Pons (tissue), 1 donor: Measurements from ENCODE around the gene TBC1D17.
A peak's percentile ranks its signal among the peaks of the same experiment; 100 is the strongest.

ENCODE experiments used
- DNase-seq: peaks from one replicate; pipeline ENCODE4 v3.0.0-alpha.2; 2016; ENCODE audit warnings: low spot score

The TBC1D17 gene

DNA sequence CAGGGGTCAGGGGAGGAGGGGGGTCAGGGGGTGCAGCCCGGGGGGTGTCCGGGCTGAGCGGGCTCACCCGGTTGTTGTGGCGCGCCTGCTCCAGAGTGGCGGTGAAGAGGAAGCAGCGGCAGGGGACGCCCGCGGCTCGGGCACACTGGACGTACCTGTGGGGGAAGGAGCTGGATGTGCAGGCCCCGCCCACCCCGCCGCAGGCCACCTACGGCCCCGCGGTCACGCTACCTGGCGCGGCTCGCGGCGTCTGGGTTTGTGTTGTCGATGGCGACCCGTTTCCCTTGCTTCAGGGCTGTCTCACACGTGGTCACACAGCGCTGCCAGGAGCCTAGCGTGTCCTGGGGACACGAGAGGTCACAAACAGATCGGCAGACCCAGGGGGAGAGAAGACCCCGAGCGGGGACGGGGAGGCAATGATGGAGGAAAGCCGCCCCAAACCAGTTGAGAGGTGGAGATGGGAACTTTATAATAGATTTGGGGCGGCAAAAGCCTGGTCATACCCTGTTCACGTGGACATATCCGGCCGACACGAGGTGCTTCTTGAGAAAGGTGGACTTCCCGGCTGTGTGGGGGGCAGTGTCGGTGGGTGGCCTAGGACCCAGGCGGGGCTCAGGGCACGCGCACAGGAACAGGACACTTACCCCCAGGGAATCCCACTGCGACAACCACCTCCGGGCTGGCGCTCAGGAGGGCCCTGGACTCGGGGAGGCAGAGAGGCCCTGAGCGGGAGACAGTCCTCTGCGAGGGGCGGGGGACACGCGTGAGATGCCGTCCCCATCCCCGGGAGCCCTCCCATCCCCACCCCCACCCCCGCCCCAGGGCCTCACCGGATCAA, 15.7 kb upstream of the TBC1D17 start:
- DNase-seq = no peak

DNA sequence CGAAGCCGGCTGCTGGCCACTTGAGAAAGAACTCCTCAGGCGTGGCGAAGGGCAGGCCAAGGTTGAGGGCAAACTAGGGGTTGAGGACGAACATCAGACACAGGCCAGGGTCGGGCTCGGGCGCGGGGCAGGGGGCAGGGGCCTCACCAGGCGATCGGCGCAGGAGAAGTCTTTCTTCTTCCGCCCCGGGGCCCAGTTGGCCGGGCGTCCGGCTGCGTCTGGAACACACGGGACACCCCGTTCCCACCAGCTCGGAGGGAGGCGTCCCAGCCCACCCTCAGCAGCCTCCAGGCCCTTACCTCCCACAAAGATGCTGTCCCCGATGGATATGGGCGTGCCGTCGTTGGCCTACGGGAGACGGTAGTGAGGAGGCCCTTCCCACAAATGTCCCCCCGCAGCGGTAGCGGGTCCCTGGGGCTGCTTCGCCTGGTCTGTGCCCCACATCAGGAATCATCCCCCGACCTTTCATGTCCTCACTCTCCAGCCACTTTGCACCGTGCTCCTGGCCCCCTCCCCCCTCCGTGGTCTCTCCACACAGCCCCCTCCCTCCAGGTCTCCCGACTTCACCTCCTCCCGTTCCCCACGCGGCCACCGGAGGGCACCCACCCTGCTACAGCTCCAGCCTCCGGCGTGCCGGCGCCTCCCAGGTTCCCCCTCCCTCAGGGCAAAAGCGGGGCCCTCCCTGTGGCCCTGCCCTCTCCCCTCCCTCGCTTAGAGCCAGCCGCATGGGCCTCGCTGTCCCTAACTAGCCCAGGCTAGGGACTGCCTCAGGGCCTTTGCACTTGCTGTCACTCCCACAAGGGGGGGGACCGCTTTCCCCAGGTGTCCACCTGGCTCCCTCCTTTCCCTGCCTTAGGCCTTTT, 14.9 kb upstream of the TBC1D17 start:
- no peak for DNase-seq

DNA sequence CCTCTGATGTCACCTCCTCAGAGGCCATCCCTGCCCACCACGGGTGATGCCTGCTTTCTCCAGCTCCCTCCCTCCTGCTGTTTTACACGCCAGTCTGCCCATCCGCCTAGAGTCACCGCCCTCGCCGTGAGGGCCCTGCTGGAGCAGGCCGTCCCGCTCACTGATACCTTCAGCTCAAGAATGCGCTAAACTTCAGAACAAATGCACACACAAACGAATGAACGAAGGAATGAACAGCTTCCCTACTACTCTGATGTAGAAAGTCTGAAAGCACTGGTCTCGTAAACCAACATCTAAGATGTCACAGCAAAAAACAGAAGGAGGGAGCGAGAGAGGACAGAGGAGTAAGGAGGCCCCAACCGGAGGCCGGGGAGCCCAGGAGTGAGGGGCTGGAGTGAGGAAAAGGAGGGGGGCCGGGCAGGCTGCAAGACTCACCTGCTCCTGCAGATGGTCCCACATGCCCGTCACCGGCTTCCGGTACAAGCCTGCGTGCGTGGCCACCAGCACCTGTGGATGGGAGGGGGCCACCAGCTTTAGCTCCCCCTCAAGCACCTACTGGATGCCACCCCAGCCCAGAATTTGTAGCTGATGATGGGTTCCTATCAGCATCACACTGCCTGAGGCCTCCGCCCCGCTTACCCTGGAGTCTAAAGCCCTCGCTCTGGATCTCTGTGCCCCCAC, 14.1 kb upstream of the TBC1D17 start:
- DNase-seq = no peak

DNA sequence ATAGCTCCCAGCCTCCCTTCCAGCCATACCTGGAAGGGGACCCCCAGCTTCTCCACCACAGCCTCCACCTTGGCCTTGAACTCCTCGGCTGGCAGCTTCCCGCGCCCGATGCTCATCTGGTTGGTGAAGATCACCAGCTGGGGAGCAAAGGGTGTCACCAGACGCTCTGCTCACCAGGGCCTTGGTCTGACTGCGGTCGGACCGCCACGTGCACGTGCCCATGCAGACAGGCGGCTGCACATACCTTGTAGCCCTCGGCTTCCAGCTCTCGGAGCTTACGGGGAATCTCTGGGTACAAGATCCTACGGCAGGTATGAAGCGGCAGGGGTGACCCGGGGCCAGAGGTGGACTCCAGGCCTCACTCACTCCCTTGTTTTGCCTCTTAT, 13.6 kb upstream of the TBC1D17 start:
- no peak for DNase-seq

DNA sequence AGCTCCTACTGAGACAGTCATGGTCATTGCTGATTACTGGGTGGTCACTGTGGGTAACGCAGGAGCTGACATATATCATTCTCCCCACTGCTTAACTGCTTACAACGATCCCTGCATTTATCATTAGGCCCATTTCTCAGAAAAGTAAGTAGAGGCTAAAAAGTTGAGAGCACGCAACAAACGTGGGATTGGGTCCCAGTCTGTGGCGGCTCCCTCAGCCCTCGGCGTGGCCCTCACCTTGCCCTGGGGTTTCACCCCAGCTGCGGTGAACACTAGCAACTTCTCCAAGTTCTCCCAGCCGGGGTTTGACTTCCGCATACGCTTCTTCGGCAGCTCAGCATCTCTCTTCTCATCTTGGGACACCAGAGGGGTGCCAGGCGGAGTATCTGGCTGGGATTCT, 12.6 kb upstream of the TBC1D17 start:
- no peak for DNase-seq

DNA sequence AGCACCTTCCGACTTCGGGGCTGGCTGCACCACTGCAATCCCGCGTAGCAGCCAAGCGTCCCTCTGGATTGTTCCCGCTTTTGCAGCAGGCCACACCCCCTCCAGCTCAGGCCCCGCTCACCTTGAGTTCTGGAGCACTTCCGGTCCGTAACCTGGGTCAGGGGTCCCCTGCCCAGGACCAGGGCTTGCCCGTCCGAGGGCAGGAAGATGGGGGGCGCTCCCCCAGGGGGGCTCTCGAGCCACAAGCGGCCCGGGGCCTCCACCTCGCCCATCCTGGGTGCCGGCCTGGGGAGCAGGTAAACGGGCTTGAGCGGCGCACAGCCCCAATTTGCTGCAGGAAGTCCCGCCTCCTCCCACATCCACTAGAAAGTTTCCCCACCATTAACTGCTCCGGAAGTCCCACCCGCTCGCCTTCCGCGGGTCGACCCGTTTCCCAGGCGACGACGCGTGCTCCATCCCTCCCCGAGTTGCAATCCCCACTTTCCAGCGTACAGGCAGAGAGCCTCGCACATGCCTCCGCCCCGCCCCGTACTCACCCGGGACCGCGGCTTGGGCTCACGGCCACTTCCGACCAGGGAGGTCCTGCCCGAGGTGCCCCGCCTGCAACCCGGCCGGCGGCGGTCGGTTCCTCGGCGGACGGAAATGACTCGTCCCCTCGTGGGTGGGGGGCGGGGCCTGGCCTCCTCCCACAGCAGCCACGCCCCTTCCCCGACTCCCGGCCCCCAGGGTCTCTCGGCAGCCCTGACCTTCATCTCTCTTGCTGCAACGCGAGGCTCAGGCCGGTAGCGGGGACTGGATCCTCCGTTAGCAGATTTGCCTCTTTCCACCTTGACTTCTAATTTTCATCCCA, 10.3 kb upstream of the TBC1D17 start, which contains the start of gene PNKP:
Gene PNKP, minus strand, starts transcription at position 644 of the 850 bp plus-strand sequence. Its CDS starts 372 bp downstream, at position 272.
- DNase-seq = peak; percentile 90

DNA sequence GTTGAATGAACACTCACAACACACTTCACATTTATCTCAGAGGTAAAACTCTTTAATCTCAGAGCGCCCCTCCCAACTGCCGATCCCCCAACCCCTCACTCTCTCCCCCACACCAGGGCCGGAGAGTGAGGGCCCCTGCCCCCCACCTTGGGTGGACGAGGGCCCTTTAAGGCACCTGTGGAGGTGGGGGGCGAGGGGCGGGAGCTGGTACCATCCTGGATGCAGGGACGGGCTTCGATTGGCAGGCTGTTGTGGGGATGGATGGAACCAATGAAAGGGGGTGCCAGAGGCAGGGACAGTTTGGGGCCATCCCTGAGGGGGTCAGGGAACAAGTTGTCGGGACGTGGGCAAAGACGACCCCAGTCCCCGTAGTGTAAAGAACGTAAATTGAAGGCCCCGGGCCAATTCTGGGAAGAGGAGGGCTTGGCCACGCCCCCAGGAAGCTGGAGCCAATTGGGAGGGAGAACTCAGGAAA, 8.5 kb upstream of the TBC1D17 start:
- DNase-seq = no peak

DNA sequence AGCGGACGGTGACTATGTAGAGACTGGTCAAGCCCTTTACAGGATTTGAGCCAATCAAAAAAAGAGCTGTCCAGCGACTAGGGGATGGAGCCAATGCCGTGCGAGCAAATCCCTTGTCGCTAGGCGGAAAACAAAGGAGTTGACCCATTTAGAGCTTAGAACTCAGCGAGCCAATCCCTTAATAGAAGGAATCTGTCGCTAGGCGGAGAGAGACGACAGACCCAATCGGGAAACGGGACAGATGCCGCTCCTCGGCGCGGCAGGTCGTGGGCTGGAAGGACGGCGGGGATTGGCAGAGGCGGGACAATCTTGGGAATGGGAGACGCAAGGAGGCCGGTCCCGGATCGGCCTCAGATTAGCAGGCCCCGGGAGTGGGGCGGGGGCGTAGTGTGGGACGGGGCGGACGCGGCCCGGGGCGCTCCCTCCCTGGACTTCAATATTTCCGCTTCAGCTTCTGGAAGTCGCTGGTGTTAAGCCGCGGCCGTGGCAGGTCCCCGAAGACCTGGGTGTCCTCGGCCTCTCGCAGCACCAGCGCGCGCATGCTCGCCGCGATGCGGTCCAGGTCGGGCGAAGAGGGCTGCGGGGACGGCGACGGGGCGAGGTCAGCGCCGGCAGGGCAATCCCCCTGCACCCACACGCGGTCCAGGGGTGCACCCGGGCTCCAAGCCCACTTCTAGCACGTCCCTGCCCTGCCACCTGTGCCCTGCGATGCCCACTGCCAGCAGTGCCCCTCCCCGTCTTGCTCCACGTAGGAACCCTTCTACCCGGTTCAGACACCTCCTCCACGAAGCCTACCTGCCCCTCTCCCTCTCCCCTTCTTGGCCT, 7.8 kb upstream of the TBC1D17 start:
- peak; percentile 100 for DNase-seq

DNA sequence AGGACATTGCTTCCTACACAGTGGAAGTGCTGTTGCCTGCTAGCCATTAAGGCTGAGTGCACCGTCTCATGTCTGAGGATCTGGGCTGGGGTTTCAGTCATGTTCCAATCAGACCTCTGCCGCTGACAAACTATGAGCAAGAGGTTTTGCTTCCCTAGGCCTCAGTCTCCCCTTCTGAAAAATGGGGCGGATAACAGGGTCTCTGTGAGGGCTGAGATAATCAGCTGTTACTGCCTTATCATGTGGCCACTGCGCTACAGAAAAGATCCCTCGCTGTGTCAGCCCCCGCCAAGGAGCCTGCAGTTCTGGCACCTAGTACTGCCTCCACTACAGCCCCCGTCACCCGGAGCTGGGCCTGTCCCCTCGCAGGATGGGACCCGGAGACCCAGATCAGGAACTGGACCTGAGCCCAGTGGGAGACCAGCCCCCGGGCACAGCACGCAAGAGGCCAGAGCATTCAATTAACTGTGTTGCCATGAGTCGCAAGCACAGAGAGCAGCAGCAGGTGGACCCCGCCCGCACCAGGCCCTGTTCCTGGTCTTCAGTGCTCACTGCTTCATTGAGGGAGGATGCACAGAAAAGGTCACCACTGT, 7.1 kb upstream of the TBC1D17 start:
- no peak for DNase-seq

DNA sequence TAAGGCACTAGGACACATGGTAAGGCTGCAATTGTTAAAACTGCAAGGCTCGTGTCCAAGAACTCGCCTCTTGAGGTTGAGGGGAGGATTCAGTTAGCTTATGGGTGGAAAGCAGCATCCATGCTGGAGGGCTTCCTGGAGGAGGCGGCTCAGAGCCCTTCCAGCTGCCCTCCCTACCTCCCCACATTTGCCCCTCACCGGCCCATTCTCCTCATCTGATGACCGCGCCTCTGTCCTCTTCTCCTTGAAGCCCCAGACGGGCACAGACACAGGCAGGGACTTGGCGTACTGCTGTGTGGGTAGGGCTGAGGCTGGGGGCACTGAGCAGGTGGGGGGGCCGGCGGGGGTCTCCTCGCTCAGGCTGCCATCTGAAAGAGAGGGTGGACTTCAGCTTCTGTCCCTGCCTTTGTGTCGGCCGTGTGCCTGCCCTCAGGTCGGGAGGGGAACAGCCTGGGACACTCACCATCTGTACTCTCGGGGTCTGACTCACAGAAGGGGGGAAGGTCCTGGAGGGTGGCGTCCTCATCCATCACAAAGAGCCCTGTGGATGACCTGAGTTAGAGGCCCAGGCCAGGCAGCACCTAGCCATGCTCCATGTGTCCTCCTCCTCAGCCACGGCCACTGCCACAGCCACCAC, 6.0 kb upstream of the TBC1D17 start:
- DNase-seq = no peak

DNA sequence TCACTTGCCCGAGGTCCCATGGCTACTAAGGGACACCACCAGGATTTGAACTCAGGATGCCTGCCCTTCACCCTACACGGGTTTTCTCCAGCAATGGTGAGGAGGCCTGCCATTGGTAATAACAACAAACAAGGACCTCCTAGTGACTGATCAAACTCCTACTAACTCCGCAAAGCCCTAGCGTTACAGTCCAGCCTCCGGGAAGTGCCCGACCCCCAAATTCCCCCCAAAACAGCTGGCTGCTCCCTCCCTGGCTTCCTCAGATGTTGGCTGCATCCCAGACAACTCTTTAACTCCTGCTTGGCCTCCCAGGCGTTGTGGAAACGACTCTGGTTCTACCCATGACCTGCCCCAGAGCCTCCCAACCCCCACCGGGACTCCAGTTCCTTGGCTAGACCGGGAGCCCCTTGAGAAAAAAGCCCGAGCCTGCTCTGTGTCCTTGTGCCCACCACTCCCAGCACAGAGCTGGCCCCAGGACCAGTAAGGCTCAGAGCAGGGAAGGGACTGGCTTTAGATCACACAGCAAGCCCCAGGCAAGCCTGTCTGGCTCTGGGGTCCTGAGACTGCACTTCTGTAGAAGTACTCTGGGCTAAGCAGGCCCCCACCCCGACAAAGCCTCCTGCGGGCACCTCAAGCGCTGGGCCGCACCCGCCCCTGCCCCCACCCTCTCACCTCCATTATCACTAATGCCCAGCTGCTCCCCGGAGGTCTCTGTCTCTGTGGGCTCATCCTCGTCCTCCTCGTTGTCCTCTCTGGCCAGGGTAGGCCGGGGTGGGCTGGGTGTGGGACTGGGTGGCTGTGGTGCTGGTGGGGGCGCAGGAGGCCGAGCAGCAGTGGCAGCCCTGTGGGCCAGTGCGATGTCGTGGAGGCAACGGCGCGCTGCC, 5.0 kb upstream of the TBC1D17 start:
- no peak for DNase-seq

DNA sequence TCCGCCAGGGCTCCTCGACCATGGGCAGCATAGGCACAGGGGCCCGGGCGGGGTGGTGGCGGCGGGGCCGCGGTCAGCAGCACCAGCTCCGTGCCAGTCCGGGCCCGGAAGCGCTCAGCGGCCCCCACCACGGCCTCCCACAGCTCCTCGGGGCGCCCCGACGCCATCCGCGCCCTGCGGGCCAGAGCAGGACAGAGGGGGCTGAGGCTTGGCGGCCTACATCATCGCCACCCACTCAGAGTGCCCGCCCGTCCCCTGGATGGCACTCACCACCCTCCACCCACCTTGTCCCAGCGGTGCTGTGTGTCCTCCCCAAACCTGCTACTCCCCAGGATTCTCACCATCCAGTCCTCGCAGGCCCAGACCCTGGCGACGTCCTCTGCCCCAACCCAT, 4.4 kb upstream of the TBC1D17 start:
- DNase-seq = no peak

DNA sequence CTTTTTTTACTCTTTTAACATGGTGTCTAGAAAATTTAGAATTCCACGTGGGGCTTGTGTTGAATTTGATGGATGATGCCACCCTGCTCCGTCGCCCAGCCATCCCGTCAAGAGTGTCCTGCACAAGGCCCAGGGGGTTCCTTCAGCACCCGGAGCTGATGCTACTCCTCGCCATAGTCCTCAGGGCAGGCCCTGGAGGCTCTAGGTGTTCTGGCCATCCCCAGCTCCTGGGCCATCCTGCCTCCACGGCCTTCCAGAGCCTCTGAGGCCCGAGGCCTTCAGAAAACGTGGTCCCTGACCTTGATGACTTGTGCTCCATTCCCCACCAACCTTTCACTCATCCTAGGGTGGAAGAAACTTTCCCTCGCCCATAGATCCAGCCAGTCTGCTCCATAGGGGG, 3.7 kb upstream of the TBC1D17 start:
- DNase-seq = no peak

DNA sequence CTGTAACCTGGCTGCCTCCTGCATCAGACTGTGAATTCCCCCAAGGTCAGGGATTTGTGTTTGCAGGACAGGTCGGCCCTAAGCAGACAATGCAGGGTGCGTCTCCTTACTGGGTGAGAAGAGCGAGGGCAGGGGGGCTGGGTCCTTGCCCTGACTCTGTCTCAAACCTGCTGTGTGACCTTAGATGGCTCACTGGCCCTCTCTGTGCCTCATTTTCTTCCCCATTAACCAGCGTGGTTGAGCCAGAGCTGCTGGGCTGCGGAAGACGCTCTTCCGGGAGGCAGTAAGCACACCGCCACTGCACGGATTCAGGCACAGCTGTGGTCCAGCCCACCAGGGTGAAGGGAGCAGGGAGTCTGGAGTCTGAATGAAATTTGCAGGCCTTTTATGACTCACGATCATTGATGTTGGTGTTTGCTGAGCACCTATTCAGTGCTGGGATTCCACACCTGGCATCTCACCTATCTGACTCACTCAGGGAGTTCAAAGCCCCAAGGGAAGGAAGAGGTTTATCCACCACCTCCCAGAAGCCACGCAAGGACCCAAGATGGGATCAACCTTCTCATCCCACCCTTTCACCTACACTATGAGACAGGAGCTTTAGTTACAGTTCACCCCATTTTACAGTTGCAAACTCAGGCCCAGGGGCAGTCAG, 2.9 kb upstream of the TBC1D17 start:
- no peak for DNase-seq

DNA sequence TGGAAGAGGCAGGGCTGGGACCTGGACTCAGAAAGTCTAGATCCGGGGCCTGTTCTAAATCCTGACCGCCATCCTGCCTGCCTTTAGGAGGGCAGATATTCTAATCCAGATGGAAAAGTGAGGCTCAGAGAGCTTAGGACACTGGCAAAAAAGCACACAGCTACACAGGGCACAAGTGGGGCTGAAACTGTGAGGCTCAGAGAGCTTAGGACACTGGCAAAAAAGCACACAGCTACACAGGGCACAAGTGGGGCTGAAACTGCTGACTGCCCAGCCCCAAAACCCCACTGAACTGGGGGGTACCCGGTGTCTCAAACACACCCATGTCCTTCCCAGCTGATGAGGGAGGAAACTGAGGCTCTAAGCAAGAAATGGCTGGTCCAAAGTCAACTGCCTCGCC, 2.3 kb upstream of the TBC1D17 start:
- no peak for DNase-seq

DNA sequence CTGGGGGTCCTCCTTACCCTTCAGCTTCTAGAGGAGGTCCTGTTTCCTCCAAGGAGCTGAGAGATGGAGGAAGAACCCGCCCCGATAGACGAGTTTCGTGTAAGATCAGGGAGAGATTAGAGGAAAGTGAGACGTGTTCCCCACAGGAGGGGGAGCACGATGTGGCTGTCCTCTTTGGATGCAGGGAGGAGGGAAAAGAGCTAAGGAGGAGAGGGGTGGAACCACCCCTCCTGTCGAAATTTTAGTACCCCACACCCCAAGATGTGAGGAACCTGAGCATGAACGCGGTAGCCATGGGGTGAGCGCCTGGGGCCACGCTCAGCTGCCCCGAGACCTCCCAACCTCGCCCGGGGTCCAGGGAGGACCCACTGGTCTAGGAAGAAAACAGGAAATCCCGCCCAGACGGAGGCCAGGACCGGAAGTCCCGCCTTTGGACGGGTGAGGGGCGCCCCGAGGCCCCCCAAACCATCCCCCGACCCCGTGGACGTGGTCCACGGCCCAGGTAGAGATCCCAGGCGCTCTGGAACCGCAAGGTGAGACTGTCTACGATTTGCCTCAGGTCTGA, 1.6 kb upstream of the TBC1D17 start:
- DNase-seq = peak; percentile 58

DNA sequence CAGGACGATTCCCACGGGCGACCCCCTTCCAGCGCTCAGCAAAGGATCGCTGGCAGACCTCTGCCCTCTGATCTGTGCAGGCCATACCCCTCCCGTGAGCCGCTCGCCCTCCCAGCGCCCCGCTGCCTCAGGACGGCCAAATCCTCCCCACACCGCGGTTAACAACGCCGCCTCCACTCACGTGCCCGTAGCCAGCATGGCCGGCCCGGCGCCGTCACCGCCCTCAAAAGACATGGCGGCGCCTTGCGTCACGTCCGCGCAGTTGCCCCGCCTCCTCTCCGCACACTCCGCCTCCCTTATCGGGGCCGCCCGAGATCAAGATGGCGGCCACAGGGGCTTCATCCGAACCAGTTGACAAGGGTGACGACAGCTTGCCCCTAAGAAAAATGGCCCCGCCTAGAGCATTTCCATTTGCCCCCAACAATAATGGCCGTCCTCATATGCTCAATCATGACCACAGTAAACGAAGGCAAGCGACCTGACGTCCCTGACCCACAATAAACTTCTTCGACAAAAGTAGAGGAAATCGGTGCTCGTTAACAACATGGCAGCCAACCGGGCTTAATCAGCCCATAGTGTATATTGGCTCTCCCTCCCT, 981 bp upstream of the TBC1D17 start:
- peak; percentile 100 for DNase-seq
